Measurements from ENCODE around the gene QRSL1. TPM values are rescaled to one million over a fixed set of nuclear protein-coding genes. Genes with fewer than 3 reads are reported as not detected.

The QRSL1 gene
- total and polyA plus RNA-seq, 12 donors = 8.1 to 20.0 (median 14.5) TPM

DNA sequence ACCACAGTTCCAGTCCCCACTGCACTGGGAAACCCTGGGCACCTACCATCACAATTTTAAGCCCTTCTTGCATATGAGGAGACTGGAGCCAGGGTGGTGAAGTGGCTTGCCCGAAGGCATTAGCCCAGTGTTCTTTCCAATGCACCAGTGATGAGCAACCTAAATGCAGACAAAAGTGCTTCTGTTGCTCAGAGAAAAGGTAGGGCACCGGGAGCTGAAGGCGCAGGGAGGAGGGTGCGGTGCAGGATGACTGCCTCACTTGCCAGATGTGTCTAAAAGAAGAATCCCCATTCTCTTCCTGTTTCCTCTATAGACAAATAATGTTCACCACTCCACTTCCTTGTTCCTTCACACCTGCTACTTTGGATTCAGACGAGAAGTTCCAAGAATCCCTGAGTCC lies 86.5 kb downstream of the QRSL1 start:
- H3K9me3 ChIP-seq = no peaks in the 10 kb centered on the region
- no peaks in the 10 kb centered on the region for H3K36me3 ChIP-seq
- DNase-seq (no peak), ATAC-seq (no peak)
- H3K4me3 ChIP-seq = no peak overlapping the region
- H3K27me3 ChIP-seq = peaks cover 0 to 7% (median 3%) of the 10 kb centered on the region in 7 donors
- intact Hi-C loops (cut with DNase I) = no loop called here
- no peak overlapping the region for H3K27ac ChIP-seq
- H3K4me1 ChIP-seq = no peaks in the 10 kb centered on the region
- TF ChIP-seq, protein P1, sequence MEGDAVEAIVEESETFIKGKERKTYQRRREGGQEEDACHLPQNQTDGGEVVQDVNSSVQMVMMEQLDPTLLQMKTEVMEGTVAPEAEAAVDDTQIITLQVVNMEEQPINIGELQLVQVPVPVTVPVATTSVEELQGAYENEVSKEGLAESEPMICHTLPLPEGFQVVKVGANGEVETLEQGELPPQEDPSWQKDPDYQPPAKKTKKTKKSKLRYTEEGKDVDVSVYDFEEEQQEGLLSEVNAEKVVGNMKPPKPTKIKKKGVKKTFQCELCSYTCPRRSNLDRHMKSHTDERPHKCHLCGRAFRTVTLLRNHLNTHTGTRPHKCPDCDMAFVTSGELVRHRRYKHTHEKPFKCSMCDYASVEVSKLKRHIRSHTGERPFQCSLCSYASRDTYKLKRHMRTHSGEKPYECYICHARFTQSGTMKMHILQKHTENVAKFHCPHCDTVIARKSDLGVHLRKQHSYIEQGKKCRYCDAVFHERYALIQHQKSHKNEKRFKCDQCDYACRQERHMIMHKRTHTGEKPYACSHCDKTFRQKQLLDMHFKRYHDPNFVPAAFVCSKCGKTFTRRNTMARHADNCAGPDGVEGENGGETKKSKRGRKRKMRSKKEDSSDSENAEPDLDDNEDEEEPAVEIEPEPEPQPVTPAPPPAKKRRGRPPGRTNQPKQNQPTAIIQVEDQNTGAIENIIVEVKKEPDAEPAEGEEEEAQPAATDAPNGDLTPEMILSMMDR (IDR thresholded peaks at IDR 0.05) = no peak
- WGBS, 2 donors = 56 to 59% methylated on average over 5 of the region's 5 CpGs

DNA sequence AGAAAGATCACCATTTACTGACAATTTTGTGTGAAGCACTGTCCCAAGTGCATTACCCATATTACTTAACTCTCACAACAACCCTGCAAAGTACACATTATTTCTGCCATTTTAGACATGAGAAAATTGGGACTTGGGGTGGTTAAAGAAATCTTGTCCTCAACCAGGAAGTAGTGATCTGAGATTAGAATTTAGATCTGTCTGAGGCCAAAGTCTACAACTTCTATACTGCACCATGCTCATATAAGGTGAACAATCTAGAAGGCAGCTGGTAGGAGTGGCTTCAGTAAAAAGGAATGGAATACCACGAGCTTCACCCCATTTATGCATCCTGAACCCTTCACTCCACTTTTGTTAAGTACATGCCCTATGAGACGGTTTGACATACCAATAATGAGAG lies 87.6 kb downstream of the QRSL1 start:
- WGBS, 2 donors = 73 to 75% methylated on average over 2 of the region's 2 CpGs
- Histone ChIP-seq H3K4me1 (no peaks in the 10 kb centered on the region), H3K27me3 (peaks cover 0 to 8% (median 3%) of the 10 kb centered on the region in 7 donors), H3K27ac (no peak overlapping the region), H3K9me3 (no peaks in the 10 kb centered on the region), H3K36me3 (no peaks in the 10 kb centered on the region), H3K4me3 (no peak overlapping the region)
- TF ChIP-seq, protein P1 (IDR thresholded peaks at IDR 0.05) = no peak
- ATAC-seq (no peak), DNase-seq (no peak)
- intact Hi-C loops (cut with DNase I) = no loop called here

Other genes with a start within 250 kb of the QRSL1 start
- gene RTN4IP1, start 80 bp upstream of the QRSL1 start, total RNA-seq = 10 to 100 TPM; 13.4 to 23.3 (median 15.5) TPM
- gene RTN4IP1, start 80 bp upstream of the QRSL1 start, polyA plus RNA-seq = 10 to 100 TPM in 1 of 2 donors, 1 to 10 TPM in 1; 8.8 to 22.3 TPM

All from heart right ventricle (tissue), 16 donors.